ENCODE data around the gene ATG13.

DNA sequence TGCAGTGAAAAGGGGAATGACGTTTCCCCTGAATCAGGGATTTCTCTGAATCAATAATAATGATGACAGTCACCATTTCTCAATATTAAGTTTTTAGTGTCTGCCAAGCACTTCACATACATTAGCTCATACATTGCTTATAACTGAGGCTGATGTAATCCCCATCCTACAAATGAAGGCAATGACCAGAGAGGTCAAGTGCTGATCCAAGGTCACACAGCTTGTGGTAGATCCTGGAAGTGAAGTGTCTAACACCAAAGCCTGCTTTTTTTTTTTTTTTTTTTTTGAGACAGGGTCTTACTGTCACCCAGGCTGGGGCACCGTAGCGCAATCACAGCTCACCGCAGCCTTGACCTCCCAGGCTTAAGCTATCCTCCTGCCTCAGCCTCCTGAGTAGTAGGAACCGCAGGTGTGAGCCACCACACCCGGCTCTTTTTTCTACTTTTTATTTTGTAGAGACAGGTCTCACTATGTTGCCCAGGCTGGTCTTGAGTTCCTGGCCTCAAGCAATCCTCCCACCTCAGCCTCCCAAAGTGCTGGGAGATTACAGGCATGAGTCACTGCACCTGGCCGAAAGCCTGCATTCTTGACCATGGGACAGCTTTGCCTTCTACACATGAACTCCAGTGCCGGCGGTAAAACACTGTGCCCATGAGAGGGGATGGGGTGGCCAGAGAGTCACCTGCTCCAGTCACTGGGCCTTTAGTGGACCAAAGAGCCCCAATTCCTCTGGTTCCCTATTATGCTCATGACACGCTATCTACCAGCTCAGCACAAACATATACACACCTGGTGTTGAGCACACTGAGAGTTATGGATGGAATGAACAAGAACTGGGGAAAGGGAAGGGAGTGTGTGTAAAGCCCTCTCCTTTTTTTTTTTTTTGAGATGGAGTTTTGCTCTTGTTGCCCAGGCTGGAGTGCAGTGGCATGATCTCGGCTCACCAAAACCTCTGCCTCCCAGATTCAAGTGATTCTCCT lies 65.7 kb downstream of the ATG13 start:
- TF ChIP-seq CTCF (IDR thresholded peaks at IDR 0.05; ENCODE audit: low read length) (no peak), EZH2 (IDR thresholded peaks at IDR 0.05; ENCODE audit: borderline replicate concordance, low read length) (no peak)

All from OCI-LY1 (cell line).